Liver (tissue), 9 donors: ENCODE data around the gene STK25. TPM values are rescaled to one million over a fixed set of nuclear protein-coding genes. Genes with fewer than 3 reads are reported as not detected.

Source experiments
- DNase-seq: peaks from one replicate; pipeline ENCODE4 v3.0.0-alpha.2; 2017; ENCODE audit warnings: low spot score
- H3K27ac ChIP-seq, 2 donors: one replicate each; pipeline ENCODE4 v1.7.0; 2013; ENCODE audit warnings: inconsistent platforms in 2 of 2, low read length in 2 of 2, control low read depth in 1 of 2, low read depth in 1 of 2, mild to moderate bottlenecking in 1 of 2
- H3K27me3 ChIP-seq, 4 donors: one replicate each; pipeline versions ENCODE4 v1.6.1 to v1.7.0; 2013; ENCODE audit warnings: low read length in 3 of 4, inconsistent platforms in 1 of 4, mild to moderate bottlenecking in 1 of 4, moderate library complexity in 1 of 4; ENCODE audit not compliant: control insufficient read depth in 4 of 4, insufficient read depth in 4 of 4
- H3K36me3 ChIP-seq, 4 donors: one replicate each; pipeline versions ENCODE4 v1.6.1 to v1.7.0; 2013; ENCODE audit warnings: low read length in 3 of 4, mild to moderate bottlenecking in 3 of 4, low read depth in 1 of 4, moderate library complexity in 1 of 4; ENCODE audit not compliant: control insufficient read depth in 4 of 4, insufficient read depth in 3 of 4
- H3K4me1 ChIP-seq, 4 donors: one replicate each; pipeline versions ENCODE4 v1.6.1 to v1.7.0; 2013; ENCODE audit warnings: low read length in 3 of 4, mild to moderate bottlenecking in 3 of 4, moderate library complexity in 1 of 4; ENCODE audit not compliant: control insufficient read depth in 4 of 4, insufficient read depth in 4 of 4
- H3K4me3 ChIP-seq, 3 donors: one replicate each; pipeline versions ENCODE4 v1.6.1 to v1.7.0; 2013; ENCODE audit warnings: low read length in 3 of 3, control low read depth in 1 of 3, low read depth in 1 of 3, mild to moderate bottlenecking in 1 of 3
- H3K9ac ChIP-seq, 2 donors: one replicate each; pipeline ENCODE4 v1.7.0; 2013; ENCODE audit warnings: low read length in 2 of 2, mild to moderate bottlenecking in 2 of 2, moderate library complexity in 2 of 2, control low read depth in 1 of 2, low read depth in 1 of 2
- H3K9me3 ChIP-seq, 4 donors: one replicate each; pipeline versions ENCODE4 v1.6.1 to v1.7.0; 2013; ENCODE audit warnings: low read length in 3 of 4; ENCODE audit not compliant: control insufficient read depth in 4 of 4
- ATF3 ChIP-seq: IDR thresholded peaks from 2 replicates; pipeline ENCODE4 v1.6.1; 2016; ENCODE audit warnings: antibody characterized with exemption
- CTCF ChIP-seq: fragments of 150-350 bp; IDR thresholded peaks from 2 replicates; pipeline ENCODE4 v1.5.1; 2017; ENCODE audit warnings: improper control_type of control experiment, low read depth, low read length; ENCODE audit not compliant: missing input control
- EGR1 ChIP-seq, 2 donors: IDR thresholded peaks; 2 replicates each; pipeline ENCODE4 v1.6.1; 2016 to 2018; ENCODE audit warnings: antibody characterized with exemption in 2 of 2, low read depth in 2 of 2
- FOXA1 ChIP-seq: IDR thresholded peaks from 2 replicates; pipeline ENCODE4 v1.6.1; 2016; ENCODE audit warnings: antibody characterized with exemption
- GABPA ChIP-seq, 2 donors: IDR thresholded peaks in 1 of 2; conservative IDR thresholded peaks in 1 of 2; 2 replicates each; pipeline ENCODE4 v1.6.1; 2016; ENCODE audit warnings: antibody characterized with exemption in 2 of 2, mild to moderate bottlenecking in 1 of 2, moderate library complexity in 1 of 2
- HNF4A ChIP-seq, 2 donors: conservative IDR thresholded peaks; 2 replicates each; pipeline ENCODE4 v1.6.1; 2016; ENCODE audit warnings: antibody characterized with exemption in 2 of 2, mild to moderate bottlenecking in 2 of 2
- HNF4G ChIP-seq: IDR thresholded peaks from 2 replicates; pipeline ENCODE4 v1.6.1; 2016; ENCODE audit warnings: antibody characterized with exemption
- JUND ChIP-seq, 2 donors: IDR thresholded peaks; 2 replicates each; pipeline ENCODE4 v1.6.1; 2016; ENCODE audit warnings: antibody characterized with exemption in 2 of 2
- MAX ChIP-seq: IDR thresholded peaks from 2 replicates; pipeline ENCODE4 v1.6.1; 2016; ENCODE audit warnings: antibody characterized with exemption
- NR2F2 ChIP-seq: IDR thresholded peaks from 2 replicates; pipeline ENCODE4 v1.6.1; 2016; ENCODE audit warnings: antibody characterized with exemption
- RAD21 ChIP-seq, 2 donors: IDR thresholded peaks; 2 replicates each; pipeline ENCODE4 v1.6.1; 2016; ENCODE audit warnings: antibody characterized with exemption in 2 of 2, mild to moderate bottlenecking in 2 of 2
- REST ChIP-seq: IDR thresholded peaks from 2 replicates; pipeline ENCODE4 v1.6.1; 2016; ENCODE audit warnings: antibody characterized with exemption, mild to moderate bottlenecking
- RXRA ChIP-seq, 2 donors: IDR thresholded peaks; 2 replicates each; pipeline ENCODE4 v1.6.1; 2017 to 2018; ENCODE audit warnings: antibody characterized with exemption in 2 of 2, mild to moderate bottlenecking in 1 of 2
- SP1 ChIP-seq: IDR thresholded peaks from 2 replicates; pipeline ENCODE4 v1.6.1; 2018; ENCODE audit warnings: antibody characterized with exemption, mild to moderate bottlenecking
- TAF1 ChIP-seq: conservative IDR thresholded peaks from 2 replicates; pipeline ENCODE4 v1.6.1; 2016; ENCODE audit warnings: antibody characterized with exemption, mild to moderate bottlenecking
- YY1 ChIP-seq: IDR thresholded peaks from 2 replicates; pipeline ENCODE4 v1.6.1; 2016; ENCODE audit warnings: antibody characterized with exemption, mild to moderate bottlenecking
- ZBTB33 ChIP-seq: IDR thresholded peaks from 2 replicates; pipeline ENCODE4 v1.6.1; 2016; ENCODE audit warnings: antibody characterized with exemption
- WGBS: extraction: QIAGEN DNeasy Blood & Tissue Kit; methylation state at CpG from one replicate; pipeline ENCODE4 v1.1.7; 2013; 5-methylcytosine and 5-hydroxymethylcytosine counted together
- polyA plus RNA-seq, 2 donors: library from polyadenylated mRNA; stranded (reverse) in 1 of 2; unstranded in 1 of 2; fragments of 200-250 nt in 1 of 2; fragments of >200 nt in 1 of 2; fragmentation: Nextera tagmentation in 1 of 2; extraction: Ambion mirVana in 1 of 2; gene quantifications; one replicate each; pipeline versions ENCODE4 v1.2.1 to v1.2.3, GENCODE V29; 2013 to 2015
- total RNA-seq, 2 donors: library from RNA; depleted of rRNA; stranded (reverse); fragments of >200 nt; gene quantifications; one replicate each; pipeline ENCODE4 v1.2.3, GENCODE V29; 2014
- donor health status: healthy.
- donor health status: healthy.
- donor health status: healthy.
- donor health status: healthy.
- donor health status: healthy.

Gene STK25
- total and polyA plus RNA-seq, 4 donors: 43.4 to 85.6 (median 67.3) TPM

GRCh38 chr2:241483305-241483704 lies 25.1 kb downstream of the STK25 start:
- Histone ChIP-seq H3K27me3 (no peaks in the 10 kb centered on the region), H3K36me3 (peaks cover 1 to 28% (median 17%) of the 10 kb centered on the region in 4 donors), H3K4me3 (no peak overlapping the region), H3K4me1 (no peaks in the 10 kb centered on the region), H3K9me3 (no peaks in the 10 kb centered on the region), H3K27ac (no peak overlapping the region), H3K9ac (no peak overlapping the region)
- TF ChIP-seq FOXA1: no peak
- no peak for TF ChIP-seq MAX
- TF ChIP-seq NR2F2: no peak
- no peak for TF ChIP-seq ZBTB33
- TF ChIP-seq ATF3: no peak
- TF ChIP-seq YY1: no peak
- no peak for TF ChIP-seq RAD21 (IDR thresholded peaks at IDR 0.05)
- TF ChIP-seq HNF4A (conservative IDR thresholded peaks at IDR 0.05): no peak
- no peak for TF ChIP-seq EGR1 (IDR thresholded peaks at IDR 0.05; ENCODE audit: low read depth in 2 of 2)
- no peak for TF ChIP-seq CTCF
- TF ChIP-seq TAF1: no peak
- TF ChIP-seq GABPA (IDR thresholded peaks at IDR 0.05 in 1 of 2, conservative IDR thresholded peaks at IDR 0.05 in 1 of 2): no peak
- TF ChIP-seq JUND (IDR thresholded peaks at IDR 0.05): no peak
- no peak for TF ChIP-seq HNF4G
- TF ChIP-seq SP1: no peak
- no peak for TF ChIP-seq RXRA (IDR thresholded peaks at IDR 0.05)
- DNase-seq: no peak
- 96% methylated on average over 9 of the region's 9 CpGs for WGBS

GRCh38 chr2:241482126-241482955 lies 26.0 kb downstream of the STK25 start:
- DNase-seq: no peak
- Histone ChIP-seq H3K9ac (no peak overlapping the region), H3K36me3 (peaks cover 1 to 35% (median 20%) of the 10 kb centered on the region in 4 donors), H3K9me3 (no peaks in the 10 kb centered on the region), H3K4me1 (no peaks in the 10 kb centered on the region), H3K4me3 (no peak overlapping the region), H3K27ac (no peak overlapping the region), H3K27me3 (no peaks in the 10 kb centered on the region)
- WGBS: 95% methylated on average over 20 of the region's 20 CpGs
- TF ChIP-seq HNF4G (no peak), TAF1 (no peak), REST (no peak), HNF4A (conservative IDR thresholded peaks at IDR 0.05) (no peak), EGR1 (IDR thresholded peaks at IDR 0.05; ENCODE audit: low read depth in 2 of 2) (no peak), CTCF (no peak), ATF3 (no peak), NR2F2 (no peak), RXRA (IDR thresholded peaks at IDR 0.05) (no peak), YY1 (no peak), FOXA1 (no peak), JUND (IDR thresholded peaks at IDR 0.05) (no peak)
